SK-N-SH treated with all-trans-retinoic acid at 6 μM for 48 hours (cell line): ENCODE results near the gene ERVK3-1.

ENCODE experiments used
- ATAC-seq: fragments of 200-7000 bp; cut with Tn5 transposase; 3 replicates; pipeline ENCODE4 v1.9.1; 2020; ENCODE audit warnings: mild to moderate bottlenecking, moderate library complexity
- ARNTL ChIP-seq: fragments of 450-650 bp; formaldehyde crosslinking; IDR thresholded peaks from 2 replicates; pipeline ENCODE4 v1.5.0; 2020; ENCODE audit warnings: low read depth, mild to moderate bottlenecking, moderate library complexity, borderline replicate concordance
- BACH2 ChIP-seq: fragments of 250-450 bp; sonication (Bioruptor Pico); IDR thresholded peaks from 2 replicates; pipeline ENCODE4 v1.9.0; 2021; ENCODE audit warnings: mild to moderate bottlenecking, borderline replicate concordance
- CSDC2 ChIP-seq: fragments of 250-450 bp; sonication (Bioruptor Pico); IDR thresholded peaks from 2 replicates; pipeline ENCODE4 v1.5.0; 2020; ENCODE audit warnings: mild to moderate bottlenecking, moderate library complexity
- ESRRG ChIP-seq: fragments of 250-450 bp; sonication (Bioruptor Pico); IDR thresholded peaks from 2 replicates; pipeline ENCODE4 v1.6.1; 2021; ENCODE audit warnings: mild to moderate bottlenecking
- GLIS3 ChIP-seq: fragments of 250-450 bp; sonication (Bioruptor Pico); IDR thresholded peaks from 2 replicates; pipeline ENCODE4 v1.5.0; 2020; ENCODE audit warnings: mild to moderate bottlenecking, moderate library complexity
- ISL1 ChIP-seq: fragments of 250-450 bp; sonication (Bioruptor Pico); IDR thresholded peaks from 2 replicates; pipeline ENCODE4 v2.1.2; 2022; ENCODE audit warnings: mild to moderate bottlenecking, moderate library complexity
- OSR1 ChIP-seq: fragments of 250-450 bp; sonication (Bioruptor Pico); IDR thresholded peaks from 2 replicates; pipeline ENCODE4 v1.8.0; 2022; ENCODE audit warnings: moderate library complexity, mild to moderate bottlenecking, inconsistent platforms
- PPARA ChIP-seq: fragments of 250-450 bp; sonication (Bioruptor Pico); IDR thresholded peaks from 2 replicates; pipeline ENCODE4 v1.5.0; 2020; ENCODE audit warnings: mild to moderate bottlenecking, borderline replicate concordance
- RARB ChIP-seq: fragments of 250-450 bp; sonication (Bioruptor Pico); IDR thresholded peaks from 2 replicates; pipeline ENCODE4 v1.8.0; 2021; ENCODE audit warnings: mild to moderate bottlenecking, moderate library complexity
- SNAI2 ChIP-seq: fragments of 250-450 bp; sonication (Bioruptor Pico); IDR thresholded peaks from 2 replicates; pipeline ENCODE4 v1.5.0; 2020; ENCODE audit warnings: mild to moderate bottlenecking, moderate library complexity
- TCF4 ChIP-seq: fragments of 250-450 bp; sonication (Bioruptor Pico); IDR thresholded peaks from 2 replicates; pipeline ENCODE4 v1.8.0; 2021; ENCODE audit warnings: mild to moderate bottlenecking, moderate library complexity, borderline replicate concordance
- TOX ChIP-seq: fragments of 250-450 bp; sonication (Bioruptor Pico); IDR thresholded peaks from 2 replicates; pipeline ENCODE4 v1.8.0; 2021; ENCODE audit warnings: mild to moderate bottlenecking, moderate library complexity, borderline replicate concordance
- ZC3H10 ChIP-seq: fragments of 250-450 bp; sonication (Bioruptor Pico); IDR thresholded peaks from 2 replicates; pipeline ENCODE4 v1.5.1; 2021; ENCODE audit warnings: mild to moderate bottlenecking, moderate library complexity
- ZFP3 ChIP-seq: fragments of 250-450 bp; sonication (Bioruptor Pico); IDR thresholded peaks from 2 replicates; pipeline ENCODE4 v1.5.0; 2020; ENCODE audit warnings: mild to moderate bottlenecking, moderate library complexity
- ZNF565 ChIP-seq: fragments of 450-650 bp; formaldehyde crosslinking; conservative IDR thresholded peaks from 2 replicates; pipeline ENCODE4 v1.5.0; 2020; ENCODE audit warnings: low read depth, mild to moderate bottlenecking, moderate library complexity
- ZNF70 ChIP-seq: fragments of 450-650 bp; formaldehyde crosslinking; IDR thresholded peaks from 2 replicates; pipeline ENCODE4 v1.5.0; 2020; ENCODE audit warnings: mild to moderate bottlenecking, moderate library complexity
- ZNF8 ChIP-seq: fragments of 450-650 bp; formaldehyde crosslinking; IDR thresholded peaks from 2 replicates; pipeline ENCODE4 v1.5.0; 2020; ENCODE audit warnings: mild to moderate bottlenecking, moderate library complexity
- TF ChIP-seq, protein P1 (sequence below): fragments of 250-450 bp; sonication (Bioruptor Pico); IDR thresholded peaks from 2 replicates; pipeline ENCODE4 v1.8.0; 2020; ENCODE audit warnings: mild to moderate bottlenecking, moderate library complexity, borderline replicate concordance
- TF ChIP-seq, protein P2 (sequence below): fragments of 250-450 bp; sonication (Bioruptor Pico); IDR thresholded peaks from 2 replicates; pipeline ENCODE4 v1.5.1; 2020; ENCODE audit warnings: low read depth, mild to moderate bottlenecking, moderate library complexity
- TF ChIP-seq, protein P3 (sequence below): fragments of 250-450 bp; sonication (Bioruptor Pico); IDR thresholded peaks from 2 replicates; pipeline ENCODE4 v1.8.0; 2021; ENCODE audit warnings: low read depth, mild to moderate bottlenecking, moderate library complexity, borderline replicate concordance
- TF ChIP-seq, protein P4 (sequence below): fragments of 250-450 bp; sonication (Bioruptor Pico); IDR thresholded peaks from 2 replicates; pipeline ENCODE4 v1.5.0; 2020; ENCODE audit warnings: mild to moderate bottlenecking, moderate library complexity
- TF ChIP-seq, protein P5 (sequence below): fragments of 250-450 bp; sonication (Bioruptor Pico); IDR thresholded peaks from 2 replicates; pipeline ENCODE4 v1.5.1; 2021; ENCODE audit warnings: mild to moderate bottlenecking, moderate library complexity

ERVK3-1 gene

DNA sequence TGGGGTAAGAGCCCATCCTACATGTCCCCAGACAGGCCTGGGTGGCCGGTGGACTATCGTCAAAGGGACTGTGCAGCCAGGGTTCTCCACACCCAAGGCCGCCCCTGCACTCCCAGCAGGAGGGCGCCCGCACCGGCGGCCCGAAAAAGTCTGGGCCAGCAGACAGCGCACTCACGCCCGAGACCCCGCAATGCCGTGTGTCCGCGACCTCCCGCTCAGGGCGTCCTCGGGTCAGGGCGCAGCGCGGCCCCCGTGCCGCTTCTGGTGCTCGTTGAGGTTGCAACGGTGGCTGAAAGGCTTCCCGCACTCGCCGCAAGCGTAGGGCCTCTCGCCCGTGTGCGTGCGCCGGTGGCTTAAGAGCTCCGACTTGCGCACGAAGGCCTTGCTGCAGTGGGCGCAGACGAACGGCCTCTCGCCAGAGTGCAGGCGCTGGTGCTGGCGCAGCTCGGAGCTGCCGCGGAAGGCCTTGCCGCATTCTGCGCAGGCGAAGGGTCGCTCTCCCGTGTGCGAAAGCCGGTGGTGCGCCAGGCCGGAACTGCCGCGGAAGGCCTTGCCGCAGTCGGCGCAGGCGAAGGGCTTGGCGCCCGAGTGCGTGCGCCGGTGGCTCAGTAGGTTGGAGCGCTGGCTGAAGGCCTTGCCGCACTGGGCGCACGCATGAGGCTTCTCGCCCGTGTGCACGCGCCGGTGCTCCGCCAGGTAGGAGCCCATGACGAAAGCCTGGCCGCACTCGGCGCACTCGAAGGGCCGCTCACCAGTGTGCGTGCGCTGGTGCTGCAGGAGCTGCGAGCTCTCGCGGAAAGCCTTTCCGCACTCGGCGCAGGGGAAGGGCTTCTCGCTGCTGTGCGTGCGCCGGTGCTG, 51.0 kb downstream of the ERVK3-1 start (continued):
- TF ChIP-seq, protein P1, sequence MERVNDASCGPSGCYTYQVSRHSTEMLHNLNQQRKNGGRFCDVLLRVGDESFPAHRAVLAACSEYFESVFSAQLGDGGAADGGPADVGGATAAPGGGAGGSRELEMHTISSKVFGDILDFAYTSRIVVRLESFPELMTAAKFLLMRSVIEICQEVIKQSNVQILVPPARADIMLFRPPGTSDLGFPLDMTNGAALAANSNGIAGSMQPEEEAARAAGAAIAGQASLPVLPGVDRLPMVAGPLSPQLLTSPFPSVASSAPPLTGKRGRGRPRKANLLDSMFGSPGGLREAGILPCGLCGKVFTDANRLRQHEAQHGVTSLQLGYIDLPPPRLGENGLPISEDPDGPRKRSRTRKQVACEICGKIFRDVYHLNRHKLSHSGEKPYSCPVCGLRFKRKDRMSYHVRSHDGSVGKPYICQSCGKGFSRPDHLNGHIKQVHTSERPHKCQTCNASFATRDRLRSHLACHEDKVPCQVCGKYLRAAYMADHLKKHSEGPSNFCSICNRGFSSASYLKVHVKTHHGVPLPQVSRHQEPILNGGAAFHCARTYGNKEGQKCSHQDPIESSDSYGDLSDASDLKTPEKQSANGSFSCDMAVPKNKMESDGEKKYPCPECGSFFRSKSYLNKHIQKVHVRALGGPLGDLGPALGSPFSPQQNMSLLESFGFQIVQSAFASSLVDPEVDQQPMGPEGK, result no peak
- TF ChIP-seq TCF4, result no peak
- TF ChIP-seq CSDC2, result no peak
- TF ChIP-seq SNAI2 (CRISPR knock-in tag), result no peak
- no peak for TF ChIP-seq ZNF565 (CRISPR knock-in tag)

DNA sequence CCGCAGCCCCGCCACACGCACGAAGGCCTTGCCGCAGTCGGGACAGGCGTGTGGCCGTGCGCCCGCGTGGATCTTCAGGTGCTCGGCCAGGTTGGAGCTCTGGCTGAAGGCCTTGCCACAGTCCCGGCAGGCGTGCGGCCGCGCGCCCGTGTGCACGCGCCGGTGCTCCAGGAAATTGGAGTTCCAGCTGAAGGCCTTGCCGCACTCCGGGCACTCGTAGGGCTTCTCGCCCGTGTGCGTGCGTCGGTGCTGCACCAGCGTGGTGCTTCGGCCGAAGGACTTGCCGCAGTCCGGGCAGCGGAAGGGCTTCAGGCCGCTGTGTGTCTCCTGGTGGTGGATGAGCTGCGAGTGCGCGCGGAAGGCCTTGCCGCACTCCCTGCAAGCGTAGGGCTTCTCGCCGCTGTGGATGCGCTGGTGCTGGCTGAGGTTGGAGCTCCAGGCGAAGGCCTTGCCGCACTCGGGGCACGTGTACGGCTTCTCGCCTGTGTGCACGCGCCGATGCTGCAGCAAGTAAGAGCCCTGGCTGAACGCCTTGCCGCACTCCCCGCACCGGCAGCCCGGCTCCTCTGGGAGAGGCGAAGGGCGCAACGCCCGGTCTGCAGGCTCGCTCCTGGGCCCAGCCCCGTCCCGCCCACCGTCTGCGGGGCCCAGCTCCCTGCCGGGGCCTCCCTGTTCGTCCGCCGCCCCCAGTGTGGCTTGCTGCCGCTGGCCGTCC, 51.7 kb downstream of the ERVK3-1 start:
- TF ChIP-seq TOX (CRISPR knock-in tag), result no peak
- TF ChIP-seq, protein P2, sequence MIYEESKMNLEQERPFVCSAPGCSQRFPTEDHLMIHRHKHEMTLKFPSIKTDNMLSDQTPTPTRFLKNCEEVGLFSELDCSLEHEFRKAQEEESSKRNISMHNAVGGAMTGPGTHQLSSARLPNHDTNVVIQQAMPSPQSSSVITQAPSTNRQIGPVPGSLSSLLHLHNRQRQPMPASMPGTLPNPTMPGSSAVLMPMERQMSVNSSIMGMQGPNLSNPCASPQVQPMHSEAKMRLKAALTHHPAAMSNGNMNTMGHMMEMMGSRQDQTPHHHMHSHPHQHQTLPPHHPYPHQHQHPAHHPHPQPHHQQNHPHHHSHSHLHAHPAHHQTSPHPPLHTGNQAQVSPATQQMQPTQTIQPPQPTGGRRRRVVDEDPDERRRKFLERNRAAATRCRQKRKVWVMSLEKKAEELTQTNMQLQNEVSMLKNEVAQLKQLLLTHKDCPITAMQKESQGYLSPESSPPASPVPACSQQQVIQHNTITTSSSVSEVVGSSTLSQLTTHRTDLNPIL, result no peak
- TF ChIP-seq, protein P3, sequence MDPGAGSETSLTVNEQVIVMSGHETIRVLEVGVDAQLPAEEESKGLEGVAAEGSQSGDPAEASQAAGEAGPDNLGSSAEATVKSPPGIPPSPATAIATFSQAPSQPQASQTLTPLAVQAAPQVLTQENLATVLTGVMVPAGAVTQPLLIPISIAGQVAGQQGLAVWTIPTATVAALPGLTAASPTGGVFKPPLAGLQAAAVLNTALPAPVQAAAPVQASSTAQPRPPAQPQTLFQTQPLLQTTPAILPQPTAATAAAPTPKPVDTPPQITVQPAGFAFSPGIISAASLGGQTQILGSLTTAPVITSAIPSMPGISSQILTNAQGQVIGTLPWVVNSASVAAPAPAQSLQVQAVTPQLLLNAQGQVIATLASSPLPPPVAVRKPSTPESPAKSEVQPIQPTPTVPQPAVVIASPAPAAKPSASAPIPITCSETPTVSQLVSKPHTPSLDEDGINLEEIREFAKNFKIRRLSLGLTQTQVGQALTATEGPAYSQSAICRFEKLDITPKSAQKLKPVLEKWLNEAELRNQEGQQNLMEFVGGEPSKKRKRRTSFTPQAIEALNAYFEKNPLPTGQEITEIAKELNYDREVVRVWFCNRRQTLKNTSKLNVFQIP (CRISPR knock-in tag), result no peak
- no peak for TF ChIP-seq GLIS3 (CRISPR knock-in tag)
- TF ChIP-seq ARNTL (CRISPR knock-in tag), result no peak
- no peak for TF ChIP-seq ZFP3 (CRISPR knock-in tag)
- ATAC-seq, result no peak

DNA sequence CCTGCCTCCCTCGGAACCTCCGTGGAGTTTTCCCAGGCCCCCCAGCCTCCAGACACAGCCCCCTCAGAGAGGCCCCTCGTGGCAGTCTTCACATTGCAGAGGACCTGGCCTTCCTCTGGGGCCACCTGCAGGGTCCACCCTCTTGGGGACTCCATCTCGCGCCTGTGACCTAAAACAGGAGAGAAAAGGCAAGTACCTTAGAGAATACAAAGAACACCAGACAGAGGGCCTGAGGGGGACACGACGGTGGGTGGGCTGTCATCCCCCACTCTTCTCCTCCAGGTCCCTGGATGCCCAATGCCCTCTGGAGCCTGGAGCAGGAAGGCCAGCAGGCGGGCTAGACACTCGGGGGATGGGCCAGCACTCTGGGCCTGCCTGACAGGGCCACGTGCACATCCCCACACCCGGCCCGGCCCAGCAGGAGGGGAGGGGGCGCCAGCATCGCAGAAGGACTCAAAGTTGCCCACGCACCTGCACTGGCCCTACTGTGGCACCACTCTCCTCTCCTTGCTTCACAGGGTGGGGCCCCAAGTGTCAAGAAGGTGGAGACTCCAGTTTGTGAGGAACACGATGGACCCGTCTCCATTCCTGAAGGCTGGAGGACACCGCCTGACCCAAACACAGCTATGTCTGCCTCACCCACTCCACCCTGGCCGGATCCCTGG, 52.4 kb downstream of the ERVK3-1 start:
- TF ChIP-seq CSDC2, result no peak
- TF ChIP-seq TCF4, result no peak
- no peak for TF ChIP-seq ESRRG
- no peak for TF ChIP-seq ISL1
- no peak for TF ChIP-seq ZNF70 (CRISPR knock-in tag)
- no peak for TF ChIP-seq ZNF8 (CRISPR knock-in tag)
- TF ChIP-seq PPARA, result no peak
- TF ChIP-seq, protein P4, sequence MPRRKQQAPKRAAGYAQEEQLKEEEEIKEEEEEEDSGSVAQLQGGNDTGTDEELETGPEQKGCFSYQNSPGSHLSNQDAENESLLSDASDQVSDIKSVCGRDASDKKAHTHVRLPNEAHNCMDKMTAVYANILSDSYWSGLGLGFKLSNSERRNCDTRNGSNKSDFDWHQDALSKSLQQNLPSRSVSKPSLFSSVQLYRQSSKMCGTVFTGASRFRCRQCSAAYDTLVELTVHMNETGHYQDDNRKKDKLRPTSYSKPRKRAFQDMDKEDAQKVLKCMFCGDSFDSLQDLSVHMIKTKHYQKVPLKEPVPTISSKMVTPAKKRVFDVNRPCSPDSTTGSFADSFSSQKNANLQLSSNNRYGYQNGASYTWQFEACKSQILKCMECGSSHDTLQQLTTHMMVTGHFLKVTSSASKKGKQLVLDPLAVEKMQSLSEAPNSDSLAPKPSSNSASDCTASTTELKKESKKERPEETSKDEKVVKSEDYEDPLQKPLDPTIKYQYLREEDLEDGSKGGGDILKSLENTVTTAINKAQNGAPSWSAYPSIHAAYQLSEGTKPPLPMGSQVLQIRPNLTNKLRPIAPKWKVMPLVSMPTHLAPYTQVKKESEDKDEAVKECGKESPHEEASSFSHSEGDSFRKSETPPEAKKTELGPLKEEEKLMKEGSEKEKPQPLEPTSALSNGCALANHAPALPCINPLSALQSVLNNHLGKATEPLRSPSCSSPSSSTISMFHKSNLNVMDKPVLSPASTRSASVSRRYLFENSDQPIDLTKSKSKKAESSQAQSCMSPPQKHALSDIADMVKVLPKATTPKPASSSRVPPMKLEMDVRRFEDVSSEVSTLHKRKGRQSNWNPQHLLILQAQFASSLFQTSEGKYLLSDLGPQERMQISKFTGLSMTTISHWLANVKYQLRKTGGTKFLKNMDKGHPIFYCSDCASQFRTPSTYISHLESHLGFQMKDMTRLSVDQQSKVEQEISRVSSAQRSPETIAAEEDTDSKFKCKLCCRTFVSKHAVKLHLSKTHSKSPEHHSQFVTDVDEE (CRISPR knock-in tag), result no peak
- TF ChIP-seq TOX (CRISPR knock-in tag), result no peak
- no peak for TF ChIP-seq OSR1 (CRISPR knock-in tag)
- no peak for TF ChIP-seq RARB (CRISPR knock-in tag)
- TF ChIP-seq, protein P1, result no peak
- TF ChIP-seq ZC3H10, result no peak
- TF ChIP-seq BACH2 (CRISPR knock-in tag), result no peak
- TF ChIP-seq, protein P5, sequence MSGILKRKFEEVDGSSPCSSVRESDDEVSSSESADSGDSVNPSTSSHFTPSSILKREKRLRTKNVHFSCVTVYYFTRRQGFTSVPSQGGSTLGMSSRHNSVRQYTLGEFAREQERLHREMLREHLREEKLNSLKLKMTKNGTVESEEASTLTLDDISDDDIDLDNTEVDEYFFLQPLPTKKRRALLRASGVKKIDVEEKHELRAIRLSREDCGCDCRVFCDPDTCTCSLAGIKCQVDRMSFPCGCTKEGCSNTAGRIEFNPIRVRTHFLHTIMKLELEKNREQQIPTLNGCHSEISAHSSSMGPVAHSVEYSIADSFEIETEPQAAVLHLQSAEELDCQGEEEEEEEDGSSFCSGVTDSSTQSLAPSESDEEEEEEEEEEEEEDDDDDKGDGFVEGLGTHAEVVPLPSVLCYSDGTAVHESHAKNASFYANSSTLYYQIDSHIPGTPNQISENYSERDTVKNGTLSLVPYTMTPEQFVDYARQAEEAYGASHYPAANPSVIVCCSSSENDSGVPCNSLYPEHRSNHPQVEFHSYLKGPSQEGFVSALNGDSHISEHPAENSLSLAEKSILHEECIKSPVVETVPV, result no peak
- TF ChIP-seq SNAI2 (CRISPR knock-in tag), result no peak
- TF ChIP-seq, protein P3 (CRISPR knock-in tag), result no peak
- no peak for ATAC-seq
